ENCODE results near the gene DPEP1. TPM values are rescaled to one million over a fixed set of nuclear protein-coding genes. Genes with fewer than 3 reads are reported as not detected.

Gene DPEP1
- total RNA-seq, result 1 to 10 TPM in 3 of 6 donors, not detected in 3; 1.2 to 2.7 (median 1.5) TPM

- TF ChIP-seq, protein P1, sequence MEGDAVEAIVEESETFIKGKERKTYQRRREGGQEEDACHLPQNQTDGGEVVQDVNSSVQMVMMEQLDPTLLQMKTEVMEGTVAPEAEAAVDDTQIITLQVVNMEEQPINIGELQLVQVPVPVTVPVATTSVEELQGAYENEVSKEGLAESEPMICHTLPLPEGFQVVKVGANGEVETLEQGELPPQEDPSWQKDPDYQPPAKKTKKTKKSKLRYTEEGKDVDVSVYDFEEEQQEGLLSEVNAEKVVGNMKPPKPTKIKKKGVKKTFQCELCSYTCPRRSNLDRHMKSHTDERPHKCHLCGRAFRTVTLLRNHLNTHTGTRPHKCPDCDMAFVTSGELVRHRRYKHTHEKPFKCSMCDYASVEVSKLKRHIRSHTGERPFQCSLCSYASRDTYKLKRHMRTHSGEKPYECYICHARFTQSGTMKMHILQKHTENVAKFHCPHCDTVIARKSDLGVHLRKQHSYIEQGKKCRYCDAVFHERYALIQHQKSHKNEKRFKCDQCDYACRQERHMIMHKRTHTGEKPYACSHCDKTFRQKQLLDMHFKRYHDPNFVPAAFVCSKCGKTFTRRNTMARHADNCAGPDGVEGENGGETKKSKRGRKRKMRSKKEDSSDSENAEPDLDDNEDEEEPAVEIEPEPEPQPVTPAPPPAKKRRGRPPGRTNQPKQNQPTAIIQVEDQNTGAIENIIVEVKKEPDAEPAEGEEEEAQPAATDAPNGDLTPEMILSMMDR (IDR thresholded peaks at IDR 0.05), result no peak
- TF ChIP-seq POLR2A (IDR thresholded peaks at IDR 0.05), result no peak
- TF ChIP-seq EP300 (IDR thresholded peaks at IDR 0.05), result no peak
- TF ChIP-seq POLR2AphosphoS5 (IDR thresholded peaks at IDR 0.05), result no peak
- DNase-seq (peak in 1 of 2 donors; percentile 77), ATAC-seq (ENCODE audit: low FRiP score in 2 of 2) (no peak)
- peaks cover 0 to 10% (median 8%) of the 10 kb centered on the region in 4 donors for H3K4me1 ChIP-seq
- H3K36me3 ChIP-seq, result no peaks in the 10 kb centered on the region
- WGBS, 2 donors, result 25 to 61% methylated on average over 6 to 16 of the region's 19 CpGs
- no peaks in the 10 kb centered on the region for H3K27me3 ChIP-seq
- no peak within 1 kb of the TSS for H3K27ac ChIP-seq
- H3K4me3 ChIP-seq, result no peak within 1 kb of the TSS
- H3K9me3 ChIP-seq, result no peaks in the 10 kb centered on the region
Observed at GRCh38 chr16:89613231-89613953, at the start of gene DPEP1. TSS of gene DPEP1 (plus strand) at chr16:89613642. CDS start at chr16:89630411, 16,769 bp downstream.

DNA sequence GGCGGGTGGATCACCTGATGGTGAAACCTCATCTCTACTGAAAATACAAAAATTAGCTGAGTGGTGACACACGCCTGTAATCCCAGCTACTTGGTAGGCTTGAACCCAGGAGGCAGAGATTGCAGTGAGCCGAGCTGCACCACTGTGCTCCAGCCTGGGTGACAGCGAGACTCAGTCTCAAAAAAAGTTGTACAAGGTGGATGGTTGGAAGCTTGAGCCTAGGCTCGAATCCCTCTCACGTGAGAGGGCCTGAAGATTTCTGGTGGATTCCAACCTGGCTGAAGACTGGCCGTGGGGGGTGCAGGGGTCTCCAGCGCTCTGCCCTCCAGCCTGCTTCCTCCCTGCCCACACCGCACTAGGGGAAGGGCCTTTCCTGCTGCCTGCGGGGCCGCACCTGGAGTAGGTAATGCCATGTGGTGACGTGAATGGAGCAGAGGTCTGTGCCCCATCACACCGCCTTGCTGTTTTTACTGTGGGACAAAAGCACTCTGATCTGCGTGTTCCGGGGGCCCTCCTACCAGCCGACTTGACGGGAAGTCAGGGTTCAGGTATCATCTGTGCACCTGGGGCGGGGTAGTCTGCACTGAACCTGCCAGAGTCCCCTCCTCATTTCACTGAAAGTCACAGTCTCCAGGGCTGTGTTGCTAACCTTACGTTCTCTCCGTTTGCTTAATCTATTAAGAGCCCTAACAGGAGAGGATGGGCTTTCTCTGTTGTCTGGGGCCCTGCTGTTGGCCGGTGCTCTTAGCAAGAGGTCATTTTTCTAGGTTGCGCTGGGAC is 48.8 kb upstream of the DPEP1 start:
- DNase-seq (no peak), ATAC-seq (ENCODE audit: low FRiP score in 2 of 2) (no peak)
- Histone ChIP-seq H3K4me3 (no peak overlapping the region), H3K9me3 (no peaks in the 10 kb centered on the region), H3K27ac (no peak overlapping the region), H3K4me1 (peaks cover 34 to 57% (median 44%) of the 10 kb centered on the region in 4 donors), H3K36me3 (peaks cover 15 to 40% (median 36%) of the 10 kb centered on the region in 4 donors), H3K27me3 (no peaks in the 10 kb centered on the region)
- TF ChIP-seq, protein P1 (IDR thresholded peaks at IDR 0.05), result no peak
- TF ChIP-seq POLR2AphosphoS5 (IDR thresholded peaks at IDR 0.05) (no peak), EP300 (IDR thresholded peaks at IDR 0.05) (no peak), POLR2A (IDR thresholded peaks at IDR 0.05) (peak in 1 of 4 donors; percentile 30)
- WGBS, 2 donors, result 76 to 83% methylated on average over 6 to 22 of the region's 22 CpGs

DNA sequence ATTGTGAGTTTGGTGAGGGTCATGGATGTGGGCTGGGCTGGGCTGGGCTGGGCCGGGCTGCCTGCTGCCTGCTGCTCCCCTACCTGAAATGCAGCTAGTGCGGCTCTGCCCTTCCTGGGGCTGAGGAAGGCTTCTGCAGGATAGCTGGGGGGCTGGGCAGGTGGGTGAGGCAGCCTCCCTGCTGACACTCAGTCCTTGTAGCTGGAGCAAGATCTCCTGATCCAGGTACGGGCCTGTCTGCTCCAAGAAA is 48.3 kb upstream of the DPEP1 start:
- Histone ChIP-seq H3K27ac (no peak overlapping the region), H3K4me1 (peaks cover 33 to 52% (median 42%) of the 10 kb centered on the region in 4 donors), H3K4me3 (no peak overlapping the region), H3K27me3 (no peaks in the 10 kb centered on the region), H3K9me3 (no peaks in the 10 kb centered on the region), H3K36me3 (peaks cover 15 to 40% (median 36%) of the 10 kb centered on the region in 4 donors)
- DNase-seq (no peak), ATAC-seq (ENCODE audit: low FRiP score in 2 of 2) (no peak)
- TF ChIP-seq POLR2AphosphoS5 (IDR thresholded peaks at IDR 0.05) (no peak), EP300 (IDR thresholded peaks at IDR 0.05) (no peak), POLR2A (IDR thresholded peaks at IDR 0.05) (no peak)
- TF ChIP-seq, protein P1 (IDR thresholded peaks at IDR 0.05), result no peak
- WGBS, 2 donors, result no CpG with 5 or more reads among the region's 3 CpGs

GRCh38 chr16:89565506-89566372 is 47.7 kb upstream of the DPEP1 start:
- ATAC-seq (ENCODE audit: low FRiP score in 2 of 2) (peak; percentile 44 to 75), DNase-seq (peak in 1 of 2 donors; percentile 53)
- Histone ChIP-seq H3K4me3 (peak overlapping the region in 3 of 4 donors; percentile 7 to 38 (median 24)), H3K27me3 (no peaks in the 10 kb centered on the region), H3K36me3 (peaks cover 15 to 40% (median 36%) of the 10 kb centered on the region in 4 donors), H3K4me1 (peaks cover 33 to 52% (median 42%) of the 10 kb centered on the region in 4 donors), H3K27ac (peak overlapping the region in 2 of 4 donors; percentile 42 to 43), H3K9me3 (no peaks in the 10 kb centered on the region)
- 11 to 15% methylated on average over 23 to 40 of the region's 46 CpGs for WGBS, 2 donors
- TF ChIP-seq, protein P1 (IDR thresholded peaks at IDR 0.05), result peak; percentile 38 to 71 (median 55)
- TF ChIP-seq POLR2A (IDR thresholded peaks at IDR 0.05), result peak in 1 of 4 donors; percentile 48
- no peak for TF ChIP-seq EP300 (IDR thresholded peaks at IDR 0.05)

Measured in upper lobe of left lung (tissue), 6 donors.